SK-N-SH treated with all-trans-retinoic acid at 6 μM for 48 hours (cell line): ENCODE data around the gene TRAIP.

Experiments
- ATAC-seq: fragments of 200-7000 bp; cut with Tn5 transposase; 3 replicates; pipeline ENCODE4 v1.9.1; 2020; ENCODE audit warnings: mild to moderate bottlenecking, moderate library complexity
- ARNTL ChIP-seq: fragments of 450-650 bp; formaldehyde crosslinking; IDR thresholded peaks from 2 replicates; pipeline ENCODE4 v1.5.0; 2020; ENCODE audit warnings: low read depth, mild to moderate bottlenecking, moderate library complexity, borderline replicate concordance
- BACH2 ChIP-seq: fragments of 250-450 bp; sonication (Bioruptor Pico); IDR thresholded peaks from 2 replicates; pipeline ENCODE4 v1.9.0; 2021; ENCODE audit warnings: mild to moderate bottlenecking, borderline replicate concordance
- CREB5 ChIP-seq: fragments of 250-450 bp; sonication (Bioruptor Pico); IDR thresholded peaks from 2 replicates; pipeline ENCODE4 v1.5.1; 2020; ENCODE audit warnings: low read depth, mild to moderate bottlenecking, moderate library complexity
- CSDC2 ChIP-seq: fragments of 250-450 bp; sonication (Bioruptor Pico); IDR thresholded peaks from 2 replicates; pipeline ENCODE4 v1.5.0; 2020; ENCODE audit warnings: mild to moderate bottlenecking, moderate library complexity
- ISL1 ChIP-seq: fragments of 250-450 bp; sonication (Bioruptor Pico); IDR thresholded peaks from 2 replicates; pipeline ENCODE4 v2.1.2; 2022; ENCODE audit warnings: mild to moderate bottlenecking, moderate library complexity
- OSR1 ChIP-seq: fragments of 250-450 bp; sonication (Bioruptor Pico); IDR thresholded peaks from 2 replicates; pipeline ENCODE4 v1.8.0; 2022; ENCODE audit warnings: moderate library complexity, mild to moderate bottlenecking, inconsistent platforms
- PATZ1 ChIP-seq: fragments of 250-450 bp; sonication (Bioruptor Pico); IDR thresholded peaks from 2 replicates; pipeline ENCODE4 v1.8.0; 2020; ENCODE audit warnings: mild to moderate bottlenecking, moderate library complexity, borderline replicate concordance
- PPARA ChIP-seq: fragments of 250-450 bp; sonication (Bioruptor Pico); IDR thresholded peaks from 2 replicates; pipeline ENCODE4 v1.5.0; 2020; ENCODE audit warnings: mild to moderate bottlenecking, borderline replicate concordance
- RARB ChIP-seq: fragments of 250-450 bp; sonication (Bioruptor Pico); IDR thresholded peaks from 2 replicates; pipeline ENCODE4 v1.8.0; 2021; ENCODE audit warnings: mild to moderate bottlenecking, moderate library complexity
- TOX ChIP-seq: fragments of 250-450 bp; sonication (Bioruptor Pico); IDR thresholded peaks from 2 replicates; pipeline ENCODE4 v1.8.0; 2021; ENCODE audit warnings: mild to moderate bottlenecking, moderate library complexity, borderline replicate concordance
- ZC3H10 ChIP-seq: fragments of 250-450 bp; sonication (Bioruptor Pico); IDR thresholded peaks from 2 replicates; pipeline ENCODE4 v1.5.1; 2021; ENCODE audit warnings: mild to moderate bottlenecking, moderate library complexity
- ZFP3 ChIP-seq: fragments of 250-450 bp; sonication (Bioruptor Pico); IDR thresholded peaks from 2 replicates; pipeline ENCODE4 v1.5.0; 2020; ENCODE audit warnings: mild to moderate bottlenecking, moderate library complexity
- ZFP30 ChIP-seq: fragments of 450-650 bp; formaldehyde crosslinking; IDR thresholded peaks from 2 replicates; pipeline ENCODE4 v1.5.0; 2022; ENCODE audit warnings: mild to moderate bottlenecking, moderate library complexity
- ZNF565 ChIP-seq: fragments of 450-650 bp; formaldehyde crosslinking; conservative IDR thresholded peaks from 2 replicates; pipeline ENCODE4 v1.5.0; 2020; ENCODE audit warnings: low read depth, mild to moderate bottlenecking, moderate library complexity
- ZNF70 ChIP-seq: fragments of 450-650 bp; formaldehyde crosslinking; IDR thresholded peaks from 2 replicates; pipeline ENCODE4 v1.5.0; 2020; ENCODE audit warnings: mild to moderate bottlenecking, moderate library complexity
- ZNF8 ChIP-seq: fragments of 450-650 bp; formaldehyde crosslinking; IDR thresholded peaks from 2 replicates; pipeline ENCODE4 v1.5.0; 2020; ENCODE audit warnings: mild to moderate bottlenecking, moderate library complexity
- TF ChIP-seq, protein P1 (sequence below): fragments of 250-450 bp; sonication (Bioruptor Pico); IDR thresholded peaks from 2 replicates; pipeline ENCODE4 v1.5.1; 2021; ENCODE audit warnings: mild to moderate bottlenecking, moderate library complexity
- TF ChIP-seq, protein P2 (sequence below): fragments of 250-450 bp; sonication (Bioruptor Pico); IDR thresholded peaks from 2 replicates; pipeline ENCODE4 v1.8.0; 2021; ENCODE audit warnings: low read depth, mild to moderate bottlenecking, moderate library complexity, borderline replicate concordance

TRAIP gene

GRCh38 chr3:49813497-49814174 is 42.7 kb downstream of the TRAIP start, which contains the start of gene UBA7:
Gene UBA7 (minus strand): TSS chr3:49813953. CDS start chr3:49813787, 166 bp downstream.
- TF ChIP-seq CSDC2 (CRISPR knock-in tag) (no peak), ZC3H10 (CRISPR knock-in tag) (no peak), ZNF565 (no peak), BACH2 (CRISPR knock-in tag) (no peak), TOX (CRISPR knock-in tag) (no peak), ISL1 (CRISPR knock-in tag) (no peak), PPARA (no peak), ARNTL (CRISPR knock-in tag) (no peak), ZFP3 (no peak), CREB5 (CRISPR knock-in tag) (no peak), PATZ1 (no peak), RARB (CRISPR knock-in tag) (no peak), ZNF8 (no peak)
- TF ChIP-seq, protein P1, sequence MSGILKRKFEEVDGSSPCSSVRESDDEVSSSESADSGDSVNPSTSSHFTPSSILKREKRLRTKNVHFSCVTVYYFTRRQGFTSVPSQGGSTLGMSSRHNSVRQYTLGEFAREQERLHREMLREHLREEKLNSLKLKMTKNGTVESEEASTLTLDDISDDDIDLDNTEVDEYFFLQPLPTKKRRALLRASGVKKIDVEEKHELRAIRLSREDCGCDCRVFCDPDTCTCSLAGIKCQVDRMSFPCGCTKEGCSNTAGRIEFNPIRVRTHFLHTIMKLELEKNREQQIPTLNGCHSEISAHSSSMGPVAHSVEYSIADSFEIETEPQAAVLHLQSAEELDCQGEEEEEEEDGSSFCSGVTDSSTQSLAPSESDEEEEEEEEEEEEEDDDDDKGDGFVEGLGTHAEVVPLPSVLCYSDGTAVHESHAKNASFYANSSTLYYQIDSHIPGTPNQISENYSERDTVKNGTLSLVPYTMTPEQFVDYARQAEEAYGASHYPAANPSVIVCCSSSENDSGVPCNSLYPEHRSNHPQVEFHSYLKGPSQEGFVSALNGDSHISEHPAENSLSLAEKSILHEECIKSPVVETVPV (CRISPR knock-in tag), result no peak
- TF ChIP-seq, protein P2, sequence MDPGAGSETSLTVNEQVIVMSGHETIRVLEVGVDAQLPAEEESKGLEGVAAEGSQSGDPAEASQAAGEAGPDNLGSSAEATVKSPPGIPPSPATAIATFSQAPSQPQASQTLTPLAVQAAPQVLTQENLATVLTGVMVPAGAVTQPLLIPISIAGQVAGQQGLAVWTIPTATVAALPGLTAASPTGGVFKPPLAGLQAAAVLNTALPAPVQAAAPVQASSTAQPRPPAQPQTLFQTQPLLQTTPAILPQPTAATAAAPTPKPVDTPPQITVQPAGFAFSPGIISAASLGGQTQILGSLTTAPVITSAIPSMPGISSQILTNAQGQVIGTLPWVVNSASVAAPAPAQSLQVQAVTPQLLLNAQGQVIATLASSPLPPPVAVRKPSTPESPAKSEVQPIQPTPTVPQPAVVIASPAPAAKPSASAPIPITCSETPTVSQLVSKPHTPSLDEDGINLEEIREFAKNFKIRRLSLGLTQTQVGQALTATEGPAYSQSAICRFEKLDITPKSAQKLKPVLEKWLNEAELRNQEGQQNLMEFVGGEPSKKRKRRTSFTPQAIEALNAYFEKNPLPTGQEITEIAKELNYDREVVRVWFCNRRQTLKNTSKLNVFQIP (CRISPR knock-in tag), result no peak
- TF ChIP-seq, all 23 proteins: peak for 0
- peak; percentile 95 for ATAC-seq

GRCh38 chr3:49812916-49813496 is 43.4 kb downstream of the TRAIP start:
- TF ChIP-seq ZC3H10 (CRISPR knock-in tag) (no peak), ZNF8 (no peak), TOX (CRISPR knock-in tag) (no peak), BACH2 (CRISPR knock-in tag) (no peak)
- no peak; the same call in none of the 3 replicates for ATAC-seq

DNA sequence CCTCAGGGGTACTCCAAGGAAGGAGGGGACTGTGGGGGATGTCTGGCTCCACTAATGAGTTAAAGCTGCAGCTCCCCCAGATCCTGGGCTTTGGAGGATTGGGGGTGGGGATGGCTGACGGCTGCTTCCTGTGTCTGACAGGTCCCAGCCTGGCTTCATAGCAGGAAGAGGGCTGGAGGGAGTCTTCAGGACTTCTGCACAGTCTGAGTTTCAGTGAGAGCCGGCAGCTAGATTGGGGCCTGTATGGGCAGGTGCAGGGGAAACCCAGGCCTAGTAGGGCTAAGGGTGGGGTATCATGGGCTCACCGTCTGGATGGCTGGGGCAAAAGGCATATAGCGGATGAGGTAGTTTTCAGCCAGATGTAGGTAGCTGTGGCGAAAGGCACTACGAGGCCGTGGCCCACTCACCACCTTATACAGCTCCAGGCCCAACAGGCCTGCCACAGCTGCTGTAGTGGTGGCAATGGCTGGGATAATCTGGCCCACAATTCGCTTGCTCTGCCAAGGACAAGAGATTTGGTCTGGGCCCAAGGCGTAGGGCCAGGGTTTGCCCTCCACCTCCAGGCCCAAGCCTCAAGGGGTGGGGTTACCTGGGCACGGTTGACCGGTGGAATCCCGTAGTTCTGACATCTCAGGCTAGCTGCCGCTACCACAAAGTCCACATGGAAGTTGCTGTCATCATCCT is 48.8 kb downstream of the TRAIP start:
- TF ChIP-seq, protein P1 (CRISPR knock-in tag), result no peak
- no peak for TF ChIP-seq ZNF565
- no peak for TF ChIP-seq ZNF8
- no peak for TF ChIP-seq PATZ1
- TF ChIP-seq ZNF70, result no peak
- no peak for TF ChIP-seq ZFP30 (CRISPR knock-in tag)
- no peak for TF ChIP-seq OSR1
- TF ChIP-seq ZFP3, result no peak
- no peak for TF ChIP-seq ISL1 (CRISPR knock-in tag)
- ATAC-seq, result no peak
